ENCODE results near the gene PKMYT1. TPM values are rescaled to one million over a fixed set of nuclear protein-coding genes. Genes with fewer than 3 reads are reported as not detected.
A peak's percentile ranks its signal among the peaks of the same experiment; 100 is the strongest.

Gene PKMYT1
- polyA plus RNA-seq, 2 of the 4 experiments (the other 2 are of a cell fraction), result 10.5 to 50.5 TPM

DNA sequence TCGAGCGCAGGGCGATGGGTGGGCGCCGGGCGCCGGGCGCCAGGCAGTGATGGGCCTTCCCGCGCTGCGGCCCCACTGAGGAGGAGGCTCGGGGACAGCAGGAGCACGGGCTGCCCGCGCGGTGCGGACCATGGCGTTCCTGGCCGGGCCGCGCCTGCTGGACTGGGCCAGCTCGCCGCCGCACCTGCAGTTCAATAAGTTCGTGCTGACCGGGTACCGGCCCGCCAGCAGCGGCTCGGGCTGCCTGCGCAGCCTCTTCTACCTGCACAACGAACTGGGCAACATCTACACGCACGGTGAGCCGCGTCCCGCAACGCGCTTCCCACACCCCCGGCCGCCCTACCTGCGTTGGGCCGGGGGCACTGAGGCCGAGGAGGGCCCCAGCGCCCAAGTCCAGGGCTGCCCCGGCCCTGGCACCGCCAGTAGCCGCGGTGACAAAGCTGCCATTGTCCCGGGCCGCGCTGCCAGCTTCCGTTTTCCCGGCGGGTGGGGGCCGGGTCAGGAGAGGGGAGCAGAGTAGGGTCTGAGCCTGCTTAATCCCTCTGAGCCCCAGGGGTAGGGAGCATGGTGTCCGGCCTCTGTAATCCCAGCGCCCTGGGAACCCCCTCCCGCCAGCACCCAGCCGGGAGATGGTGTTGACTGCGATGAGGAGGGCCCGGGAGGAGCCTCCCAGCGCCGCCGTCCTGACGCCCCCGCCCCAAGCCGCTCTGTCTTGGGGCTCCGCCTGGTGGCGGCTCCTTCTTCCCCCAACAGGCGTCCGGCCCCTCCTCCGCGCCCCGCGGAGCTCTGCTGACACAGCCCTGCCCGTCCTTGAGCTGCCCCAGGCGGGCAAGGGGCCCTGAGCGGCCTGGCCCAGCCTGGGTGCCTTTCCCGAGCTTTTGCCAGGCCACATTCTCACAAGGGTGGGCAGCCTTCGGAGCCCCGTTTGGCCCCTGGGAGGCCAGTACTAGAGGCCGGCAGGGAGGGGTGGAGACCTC is 10.4 kb downstream of the PKMYT1 start (continued):
- TF ChIP-seq, protein P1, sequence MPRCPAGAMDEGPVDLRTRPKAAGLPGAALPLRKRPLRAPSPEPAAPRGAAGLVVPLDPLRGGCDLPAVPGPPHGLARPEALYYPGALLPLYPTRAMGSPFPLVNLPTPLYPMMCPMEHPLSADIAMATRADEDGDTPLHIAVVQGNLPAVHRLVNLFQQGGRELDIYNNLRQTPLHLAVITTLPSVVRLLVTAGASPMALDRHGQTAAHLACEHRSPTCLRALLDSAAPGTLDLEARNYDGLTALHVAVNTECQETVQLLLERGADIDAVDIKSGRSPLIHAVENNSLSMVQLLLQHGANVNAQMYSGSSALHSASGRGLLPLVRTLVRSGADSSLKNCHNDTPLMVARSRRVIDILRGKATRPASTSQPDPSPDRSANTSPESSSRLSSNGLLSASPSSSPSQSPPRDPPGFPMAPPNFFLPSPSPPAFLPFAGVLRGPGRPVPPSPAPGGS (IDR thresholded peaks at IDR 0.05), result no peak

DNA sequence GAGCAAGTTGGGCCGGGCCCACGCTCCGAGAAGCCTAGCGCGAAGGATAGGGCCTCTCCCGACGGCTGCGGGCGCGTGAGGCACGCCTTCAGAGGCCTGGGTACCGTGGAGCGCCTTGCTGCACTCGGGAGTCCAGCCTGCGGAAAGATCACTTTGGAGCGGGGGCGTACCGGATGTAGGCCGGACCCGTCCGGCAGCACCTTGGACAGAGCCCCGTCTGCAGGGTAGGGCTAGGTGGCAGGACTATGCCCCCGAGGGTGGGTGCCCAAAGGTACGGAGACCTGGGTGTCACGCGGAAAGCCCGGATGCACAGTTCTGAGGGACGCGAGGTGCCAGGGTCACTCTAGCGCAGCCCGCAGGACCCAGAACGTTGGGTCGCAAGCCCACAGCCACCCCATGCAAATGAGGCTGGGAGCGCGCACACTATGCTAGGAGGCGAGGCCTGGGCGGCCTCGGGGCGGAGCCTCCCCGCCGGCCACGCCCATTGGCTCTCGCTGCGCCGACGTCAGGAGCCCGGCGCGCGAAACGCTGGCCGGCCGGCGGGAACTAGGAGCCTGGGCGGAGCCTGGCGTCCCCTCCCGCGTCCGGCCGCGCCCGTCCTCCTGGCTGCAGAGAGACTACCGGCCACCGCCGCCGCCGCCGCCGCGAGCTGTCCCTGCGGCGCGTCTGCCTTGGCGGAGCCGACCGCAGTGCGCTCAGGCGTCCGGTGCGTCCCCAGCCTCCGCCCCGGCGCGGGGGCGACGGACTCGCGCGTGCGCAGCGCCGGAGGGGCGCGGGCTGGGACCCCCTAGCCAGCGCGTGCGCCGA is 11.3 kb downstream of the PKMYT1 start, which contains the start of gene PAQR4:
Gene PAQR4 (plus strand): TSS at position 611 of the 807 bp plus-strand sequence. CDS start 327 bp downstream, outside the sequence.
- ATAC-seq (peak; percentile 68 to 74), FAIRE-seq (no peak), DNase-seq (ENCODE audit: low read depth in 1 of 2, low spot score in 1 of 2) (peak; percentile 84 to 91)
- H3K4me3 ChIP-seq, result peak within 1 kb of the TSS; percentile 97
- CTCF ChIA-PET, result interaction anchor here (0.7 to 2.3 kb wide), 10 partner anchors 9 to 70 kb away, joined by 3 to 27 read pairs (median 4); partner anchors contain the start of genes PKMYT1 and TNFRSF12A
- peaks cover 17% of the 10 kb centered on the region for H3K4me1 ChIP-seq
- H3K4me2 ChIP-seq, result peak within 1 kb of the TSS; percentile 100
- 12% methylated on average over 39 of the region's 98 CpGs for WGBS (ENCODE audit: missing lambda C conversion rate)
- TF ChIP-seq, protein P2, sequence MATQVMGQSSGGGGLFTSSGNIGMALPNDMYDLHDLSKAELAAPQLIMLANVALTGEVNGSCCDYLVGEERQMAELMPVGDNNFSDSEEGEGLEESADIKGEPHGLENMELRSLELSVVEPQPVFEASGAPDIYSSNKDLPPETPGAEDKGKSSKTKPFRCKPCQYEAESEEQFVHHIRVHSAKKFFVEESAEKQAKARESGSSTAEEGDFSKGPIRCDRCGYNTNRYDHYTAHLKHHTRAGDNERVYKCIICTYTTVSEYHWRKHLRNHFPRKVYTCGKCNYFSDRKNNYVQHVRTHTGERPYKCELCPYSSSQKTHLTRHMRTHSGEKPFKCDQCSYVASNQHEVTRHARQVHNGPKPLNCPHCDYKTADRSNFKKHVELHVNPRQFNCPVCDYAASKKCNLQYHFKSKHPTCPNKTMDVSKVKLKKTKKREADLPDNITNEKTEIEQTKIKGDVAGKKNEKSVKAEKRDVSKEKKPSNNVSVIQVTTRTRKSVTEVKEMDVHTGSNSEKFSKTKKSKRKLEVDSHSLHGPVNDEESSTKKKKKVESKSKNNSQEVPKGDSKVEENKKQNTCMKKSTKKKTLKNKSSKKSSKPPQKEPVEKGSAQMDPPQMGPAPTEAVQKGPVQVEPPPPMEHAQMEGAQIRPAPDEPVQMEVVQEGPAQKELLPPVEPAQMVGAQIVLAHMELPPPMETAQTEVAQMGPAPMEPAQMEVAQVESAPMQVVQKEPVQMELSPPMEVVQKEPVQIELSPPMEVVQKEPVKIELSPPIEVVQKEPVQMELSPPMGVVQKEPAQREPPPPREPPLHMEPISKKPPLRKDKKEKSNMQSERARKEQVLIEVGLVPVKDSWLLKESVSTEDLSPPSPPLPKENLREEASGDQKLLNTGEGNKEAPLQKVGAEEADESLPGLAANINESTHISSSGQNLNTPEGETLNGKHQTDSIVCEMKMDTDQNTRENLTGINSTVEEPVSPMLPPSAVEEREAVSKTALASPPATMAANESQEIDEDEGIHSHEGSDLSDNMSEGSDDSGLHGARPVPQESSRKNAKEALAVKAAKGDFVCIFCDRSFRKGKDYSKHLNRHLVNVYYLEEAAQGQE (IDR thresholded peaks at IDR 0.05), result peak; percentile 98
- peak; percentile 88; the same call in 1 of the 2 replicates for TF ChIP-seq HOXB5 (CRISPR knock-in tag; IDR thresholded peaks at IDR 0.05)
- 0 out of 2 replicates have a peak, but pooled peaks have one; percentile 50 for TF ChIP-seq TFCP2L1 (CRISPR knock-in tag; IDR thresholded peaks at IDR 0.05)
- peak; percentile 76 for TF ChIP-seq EHMT2 (IDR thresholded peaks at IDR 0.05; ENCODE audit: low read depth)
- TF ChIP-seq, protein P3, sequence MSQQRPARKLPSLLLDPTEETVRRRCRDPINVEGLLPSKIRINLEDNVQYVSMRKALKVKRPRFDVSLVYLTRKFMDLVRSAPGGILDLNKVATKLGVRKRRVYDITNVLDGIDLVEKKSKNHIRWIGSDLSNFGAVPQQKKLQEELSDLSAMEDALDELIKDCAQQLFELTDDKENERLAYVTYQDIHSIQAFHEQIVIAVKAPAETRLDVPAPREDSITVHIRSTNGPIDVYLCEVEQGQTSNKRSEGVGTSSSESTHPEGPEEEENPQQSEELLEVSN (IDR thresholded peaks at IDR 0.05; ENCODE audit: borderline replicate concordance, low read depth), result peak; percentile 49
- no peak for TF ChIP-seq JUN (IDR thresholded peaks at IDR 0.05)
- 0 out of 2 replicates have a peak, but pooled peaks have one; percentile 70 for TF ChIP-seq EHF (CRISPR knock-in tag; IDR thresholded peaks at IDR 0.05)
- no peak for TF ChIP-seq KDM1A (IDR thresholded peaks at IDR 0.05; ENCODE audit: low read depth)
- TF ChIP-seq HOXB13 (CRISPR knock-in tag; IDR thresholded peaks at IDR 0.05; ENCODE audit: low read depth), result peak; percentile 80; the same call in 1 of the 2 replicates
- no peak for TF ChIP-seq FOSB (CRISPR knock-in tag; IDR thresholded peaks at IDR 0.05)
- 0 out of 2 replicates have a peak, but pooled peaks have one; percentile 28 for TF ChIP-seq FOXS1 (CRISPR knock-in tag; IDR thresholded peaks at IDR 0.05)
- POLR2A ChIA-PET, result interaction anchor here (0.6 to 1.9 kb wide), 4 partner anchors 12 to 166 kb away, joined by 4 to 13 read pairs (median 9); partner anchors contain the start of genes PKMYT1, TNFRSF12A and ZNF213
- H3K27ac ChIP-seq, result peak within 1 kb of the TSS; percentile 84 to 91
- no peaks in the 10 kb centered on the region for H3K9me3 ChIP-seq

DNA sequence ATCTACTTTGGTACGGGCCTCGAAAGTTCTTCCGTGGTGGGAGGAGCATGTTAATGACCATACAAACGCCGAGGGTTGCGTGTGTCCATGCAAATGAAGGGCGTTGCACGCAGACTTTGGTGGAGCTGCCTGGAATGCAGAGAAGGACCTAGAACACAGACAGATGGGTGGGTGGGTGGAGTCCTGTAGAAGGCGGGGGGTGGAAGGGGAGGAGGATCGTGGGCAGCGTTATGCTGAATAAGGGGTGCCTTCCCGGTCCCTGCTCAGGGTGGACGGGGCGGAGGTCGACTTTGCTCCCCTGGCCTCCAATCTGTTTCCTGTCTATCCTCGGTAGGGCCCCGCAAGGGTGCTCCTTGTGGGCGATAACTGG is 11.9 kb downstream of the PKMYT1 start:
- Histone ChIP-seq H3K4me3 (peak overlapping the region; percentile 97; the same call in 2 of the 3 replicates), H3K4me1 (peaks cover 19% of the 10 kb centered on the region), H3K27ac (peak overlapping the region in 1 of 2 experiments; percentile 91; a peak in 2 of 6 replicates), H3K4me2 (peak overlapping the region; percentile 100), H3K9me3 (no peaks in the 10 kb centered on the region)
- TF ChIP-seq CEBPB (IDR thresholded peaks at IDR 0.05) (no peak), SMC3 (IDR thresholded peaks at IDR 0.05) (no peak), ZFP36 (IDR thresholded peaks at IDR 0.05; ENCODE audit: borderline replicate concordance, partially characterized antibody) (no peak), TFCP2L1 (CRISPR knock-in tag; IDR thresholded peaks at IDR 0.05) (no peak), KDM5A (IDR thresholded peaks at IDR 0.05) (no peak), RAD21 (conservative IDR thresholded peaks at IDR 0.05 in 1 of 2, IDR thresholded peaks at IDR 0.05 in 1 of 2) (no peak), HOXB5 (CRISPR knock-in tag; IDR thresholded peaks at IDR 0.05) (no peak), FOSL2 (IDR thresholded peaks at IDR 0.05) (no peak), FOSL2 (CRISPR knock-in tag; IDR thresholded peaks at IDR 0.05) (no peak)
- TF ChIP-seq, protein P4, sequence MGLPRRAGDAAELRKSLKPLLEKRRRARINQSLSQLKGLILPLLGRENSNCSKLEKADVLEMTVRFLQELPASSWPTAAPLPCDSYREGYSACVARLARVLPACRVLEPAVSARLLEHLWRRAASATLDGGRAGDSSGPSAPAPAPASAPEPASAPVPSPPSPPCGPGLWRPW (IDR thresholded peaks at IDR 0.05), result no peak
- TF ChIP-seq, protein P5, sequence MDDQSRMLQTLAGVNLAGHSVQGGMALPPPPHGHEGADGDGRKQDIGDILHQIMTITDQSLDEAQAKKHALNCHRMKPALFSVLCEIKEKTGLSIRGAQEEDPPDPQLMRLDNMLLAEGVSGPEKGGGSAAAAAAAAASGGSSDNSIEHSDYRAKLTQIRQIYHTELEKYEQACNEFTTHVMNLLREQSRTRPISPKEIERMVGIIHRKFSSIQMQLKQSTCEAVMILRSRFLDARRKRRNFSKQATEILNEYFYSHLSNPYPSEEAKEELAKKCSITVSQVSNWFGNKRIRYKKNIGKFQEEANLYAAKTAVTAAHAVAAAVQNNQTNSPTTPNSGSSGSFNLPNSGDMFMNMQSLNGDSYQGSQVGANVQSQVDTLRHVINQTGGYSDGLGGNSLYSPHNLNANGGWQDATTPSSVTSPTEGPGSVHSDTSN (IDR thresholded peaks at IDR 0.05), result no peak
- TF ChIP-seq, protein P1 (IDR thresholded peaks at IDR 0.05), result no peak
- FAIRE-seq (no peak), DNase-seq (ENCODE audit: low read depth in 1 of 2, low spot score in 1 of 2) (no peak), ATAC-seq (no peak)
- POLR2A ChIA-PET, result no interaction called here
- CTCF ChIA-PET, result interaction anchor here (0.5 to 2.3 kb wide), 2 partner anchors 9 to 417 kb away, joined by 4 to 7 read pairs; no protein-coding TSS in a partner anchor
- 61% methylated on average over 16 of the region's 18 CpGs for WGBS (ENCODE audit: missing lambda C conversion rate)

All from A549 (cell line).